NB4 (cell line): ENCODE measurements around the gene CBX1.

Experiments used
- DNase-seq: peaks from one replicate; pipeline ENCODE4 v3.0.0; 2010; ENCODE audit warnings: low read depth
- H3K4me3 ChIP-seq: one replicate; pipeline ENCODE4 v1.5.1; 2011; ENCODE audit warnings: mild to moderate bottlenecking, low read depth, low read length, moderate library complexity
- MYC ChIP-seq: IDR thresholded peaks from 2 replicates; pipeline ENCODE4 v1.6.1; 2011; ENCODE audit warnings: low read depth, low read length
- POLR2A ChIP-seq: IDR thresholded peaks from 2 replicates; pipeline ENCODE4 v1.6.1; 2011; ENCODE audit warnings: mild to moderate bottlenecking; ENCODE audit not compliant: insufficient read length; ENCODE audit errors: extremely low read depth
- TF ChIP-seq, protein P1 (sequence below): IDR thresholded peaks from 2 replicates; pipeline ENCODE4 v1.6.1; 2011; ENCODE audit warnings: low read depth, low read length
- TF ChIP-seq, protein P2 (sequence below): IDR thresholded peaks from one replicate; pipeline ENCODE4 v1.5.1; 2012; ENCODE audit warnings: low read depth, low read length

The CBX1 gene

DNA sequence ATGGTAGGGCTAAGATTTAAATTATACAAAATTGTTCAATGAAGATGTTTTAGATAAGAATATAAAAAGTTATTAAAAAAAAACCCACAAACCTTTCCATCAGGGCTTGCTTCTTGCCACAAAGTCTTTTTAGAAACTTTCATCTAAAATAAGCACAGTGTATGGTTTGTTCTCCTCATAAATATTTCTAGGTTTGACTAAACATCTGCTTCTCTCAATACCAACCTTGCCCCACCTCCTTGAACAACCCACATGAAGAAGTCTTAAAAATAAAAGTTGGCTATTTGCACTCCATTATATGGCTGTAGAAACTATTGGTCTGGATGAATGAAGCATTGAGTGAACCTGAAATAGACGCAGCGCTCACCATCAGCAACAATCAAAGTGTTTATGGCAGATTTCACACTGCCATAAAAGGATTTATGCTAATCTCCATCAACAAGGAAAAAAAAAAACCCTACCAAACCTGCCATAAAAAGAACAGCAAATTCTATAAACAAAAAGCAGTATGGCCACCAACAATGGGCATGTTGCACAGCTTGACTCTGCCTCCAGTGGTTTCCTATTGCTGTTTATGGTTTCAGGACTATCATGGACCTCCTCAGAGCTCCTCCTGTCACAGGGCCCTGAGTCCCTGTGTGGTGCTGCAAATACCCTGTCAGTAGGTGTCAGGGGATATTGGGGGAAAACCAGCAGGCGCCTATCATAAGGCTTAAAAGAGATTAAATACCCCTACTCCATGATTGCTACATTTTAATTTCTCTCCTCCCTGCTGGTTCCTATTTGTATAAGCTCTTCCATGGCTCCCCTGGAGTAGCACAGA is 43.9 kb upstream of the CBX1 start:
- no peak for DNase-seq
- TF ChIP-seq MYC (no peak), POLR2A (no peak)
- TF ChIP-seq, protein P1, sequence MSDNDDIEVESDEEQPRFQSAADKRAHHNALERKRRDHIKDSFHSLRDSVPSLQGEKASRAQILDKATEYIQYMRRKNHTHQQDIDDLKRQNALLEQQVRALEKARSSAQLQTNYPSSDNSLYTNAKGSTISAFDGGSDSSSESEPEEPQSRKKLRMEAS, result no peak
- TF ChIP-seq, protein P2, sequence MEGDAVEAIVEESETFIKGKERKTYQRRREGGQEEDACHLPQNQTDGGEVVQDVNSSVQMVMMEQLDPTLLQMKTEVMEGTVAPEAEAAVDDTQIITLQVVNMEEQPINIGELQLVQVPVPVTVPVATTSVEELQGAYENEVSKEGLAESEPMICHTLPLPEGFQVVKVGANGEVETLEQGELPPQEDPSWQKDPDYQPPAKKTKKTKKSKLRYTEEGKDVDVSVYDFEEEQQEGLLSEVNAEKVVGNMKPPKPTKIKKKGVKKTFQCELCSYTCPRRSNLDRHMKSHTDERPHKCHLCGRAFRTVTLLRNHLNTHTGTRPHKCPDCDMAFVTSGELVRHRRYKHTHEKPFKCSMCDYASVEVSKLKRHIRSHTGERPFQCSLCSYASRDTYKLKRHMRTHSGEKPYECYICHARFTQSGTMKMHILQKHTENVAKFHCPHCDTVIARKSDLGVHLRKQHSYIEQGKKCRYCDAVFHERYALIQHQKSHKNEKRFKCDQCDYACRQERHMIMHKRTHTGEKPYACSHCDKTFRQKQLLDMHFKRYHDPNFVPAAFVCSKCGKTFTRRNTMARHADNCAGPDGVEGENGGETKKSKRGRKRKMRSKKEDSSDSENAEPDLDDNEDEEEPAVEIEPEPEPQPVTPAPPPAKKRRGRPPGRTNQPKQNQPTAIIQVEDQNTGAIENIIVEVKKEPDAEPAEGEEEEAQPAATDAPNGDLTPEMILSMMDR, result no peak
- H3K4me3 ChIP-seq, result no peak overlapping the region

DNA sequence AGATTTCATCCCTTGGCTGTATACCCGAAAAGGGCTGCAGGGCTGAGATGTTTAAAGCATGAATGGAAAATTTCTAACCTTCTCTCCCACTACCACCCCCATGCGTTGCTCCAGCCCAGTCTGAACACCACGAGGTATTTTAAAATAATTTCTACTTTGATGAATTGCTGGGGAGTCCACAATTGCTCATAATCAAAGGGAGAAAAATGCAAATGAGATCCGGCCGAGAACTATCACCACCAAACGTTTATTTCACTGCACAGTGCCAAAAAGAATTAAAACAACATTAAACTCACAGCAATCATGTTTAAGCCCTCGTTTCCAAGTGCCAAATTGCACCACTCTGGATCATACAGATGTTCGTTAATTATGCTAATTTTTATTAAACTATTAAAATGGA is 43.0 kb upstream of the CBX1 start:
- no peak for DNase-seq
- TF ChIP-seq, protein P2, result no peak
- TF ChIP-seq POLR2A (no peak), MYC (no peak)
- TF ChIP-seq, protein P1, result no peak
- H3K4me3 ChIP-seq, result no peak overlapping the region

DNA sequence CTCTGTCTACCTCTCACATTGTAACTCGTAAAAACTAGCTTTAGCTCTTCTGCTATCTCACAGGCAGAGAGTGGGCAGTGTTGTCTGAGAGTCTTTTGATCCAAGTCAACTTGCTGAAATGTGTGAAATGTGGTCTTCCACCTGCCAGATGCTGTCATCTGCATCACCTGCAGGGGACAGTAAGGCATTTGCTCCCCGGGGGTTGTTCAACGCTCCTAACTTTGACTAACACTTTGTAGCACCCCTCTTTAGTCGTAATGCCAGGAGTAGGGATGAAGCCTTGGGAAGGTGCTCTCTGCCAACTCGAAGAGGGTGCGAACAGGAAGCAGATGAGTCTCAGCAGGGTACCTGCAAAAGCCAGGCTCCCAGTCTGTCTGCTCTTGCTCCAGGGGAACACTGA is 42.4 kb upstream of the CBX1 start:
- H3K4me3 ChIP-seq, result no peak overlapping the region
- DNase-seq, result no peak
- TF ChIP-seq POLR2A, result no peak

DNA sequence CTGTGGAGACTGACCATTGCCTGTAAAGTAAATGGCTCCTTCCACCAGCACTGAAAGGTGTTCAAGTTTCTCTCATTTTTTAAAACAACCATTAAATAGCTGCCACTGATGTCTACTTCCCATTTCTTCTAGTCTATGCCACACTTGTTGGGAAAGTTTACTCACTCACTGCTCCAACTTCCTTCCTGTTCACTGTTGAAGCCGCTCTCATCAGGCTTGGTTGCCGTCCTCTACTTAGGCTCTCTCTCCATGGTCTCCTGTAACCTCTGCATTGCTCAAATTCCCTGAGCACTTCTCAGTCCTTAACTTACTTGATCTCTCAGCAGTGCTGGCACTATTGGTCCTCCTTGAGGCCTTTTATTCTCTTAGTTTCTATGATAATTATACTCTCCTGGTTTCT is 38.7 kb upstream of the CBX1 start:
- peak; percentile 73 for DNase-seq
- no peak overlapping the region for H3K4me3 ChIP-seq
- TF ChIP-seq MYC, result no peak
- TF ChIP-seq, protein P1, result 0 out of 2 replicates have a peak, but pooled peaks have one; percentile 9

DNA sequence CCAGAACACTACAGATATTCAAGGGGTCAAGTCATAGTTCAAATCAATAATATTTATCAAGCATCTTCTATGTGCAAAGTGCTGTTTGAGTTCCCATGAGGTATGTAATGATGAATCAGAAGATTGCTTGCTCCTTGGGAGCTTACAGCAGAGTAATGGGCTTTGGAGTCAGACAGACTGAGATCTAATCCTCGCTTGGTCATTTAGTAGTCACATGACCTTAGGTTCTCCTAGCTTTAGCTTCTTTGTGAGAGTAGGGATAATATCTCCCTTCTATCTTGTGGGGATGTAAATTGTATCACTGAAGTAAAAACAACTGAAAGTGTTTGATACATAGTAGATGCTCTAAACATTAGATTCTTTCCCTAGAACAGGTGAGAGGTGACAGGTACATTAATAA is 36.4 kb upstream of the CBX1 start:
- TF ChIP-seq, protein P2, result no peak
- TF ChIP-seq MYC, result no peak
- TF ChIP-seq, protein P1, result no peak
- TF ChIP-seq POLR2A, result no peak
- no peak overlapping the region for H3K4me3 ChIP-seq
- DNase-seq, result no peak

DNA sequence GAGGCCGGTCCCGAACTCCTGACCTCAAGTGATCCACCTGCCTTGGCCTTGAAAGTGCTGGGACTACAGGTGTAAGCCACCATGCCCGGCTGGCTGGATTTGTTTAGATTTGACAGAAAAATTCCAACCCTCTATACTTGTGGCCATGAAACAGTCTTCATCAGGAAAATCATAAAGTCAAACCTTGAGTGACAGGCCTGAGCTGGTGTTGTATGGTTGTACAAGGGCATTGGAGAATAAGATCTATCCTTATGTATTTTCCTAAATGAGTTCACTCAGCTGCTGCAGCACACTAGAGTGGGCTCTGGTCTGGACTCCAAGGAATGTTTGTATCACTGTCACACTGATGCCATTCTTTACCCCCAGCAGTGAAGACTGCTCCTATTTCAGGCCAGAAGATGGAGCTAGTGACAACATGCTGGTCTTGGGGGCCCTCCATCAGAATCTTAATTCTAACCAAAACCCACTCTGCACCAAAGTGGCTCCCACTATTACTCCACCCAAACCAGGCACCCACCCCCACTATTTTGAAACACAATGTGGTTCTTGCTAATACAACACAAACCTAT is 33.7 kb upstream of the CBX1 start:
- DNase-seq, result peak; percentile 16
- no peak overlapping the region for H3K4me3 ChIP-seq
- TF ChIP-seq, protein P1, result no peak
- TF ChIP-seq, protein P2, result peak; percentile 54
